IMR-90 (cell line): ENCODE measurements around the gene ADGRG1. TPM values are rescaled to one million over a fixed set of nuclear protein-coding genes. Genes with fewer than 3 reads are reported as not detected.

Experiments
- ATAC-seq: fragments of 200-7000 bp; cut with Tn5 transposase; 2 replicates; pipeline ENCODE4 v1.9.1; 2020; ENCODE audit warnings: low read depth, mild to moderate bottlenecking, moderate library complexity
- BruUV-seq: library from RNA; stranded (reverse); fragments of 400-500 nt; replicated peaks from 2 replicates; lab custom pipeline; 2021; lab: Mats Ljungman, UMichigan
- CTCF ChIA-PET: fragments of 300-600 bp; formaldehyde crosslinking; extraction: SDS; loops from one replicate; lab custom pipeline; 2021; ENCODE audit warnings: antibody characterized with exemption; lab: Yijun Ruan, JAX
- POLR2A ChIA-PET: fragments of 300-600 bp; sonication (Branson Sonifier 250); formaldehyde crosslinking; loops from one replicate; lab custom pipeline; 2022; ENCODE audit warnings: antibody characterized with exemption; ENCODE audit not compliant: unreplicated experiment; lab: Charles Lee
- DNase-seq: peaks from one replicate; pipeline ENCODE4 v3.0.0; 2013
- H2AFZ ChIP-seq: replicated peaks from 2 replicates; pipeline ENCODE3; 2013; ENCODE audit warnings: low read length, mild to moderate bottlenecking; ENCODE audit not compliant: poor library complexity
- H2AK5ac ChIP-seq: 2 replicates; pipeline ENCODE4 v1.6.1; 2013; ENCODE audit warnings: low read depth, low read length, inconsistent platforms
- H2AK9ac ChIP-seq: replicated peaks from 2 replicates; pipeline ENCODE3; 2013; ENCODE audit warnings: mild to moderate bottlenecking, low read depth, low read length, moderate library complexity; ENCODE audit not compliant: poor library complexity
- H2BK120ac ChIP-seq: 2 replicates; pipeline ENCODE4 v1.6.1; 2013; ENCODE audit warnings: low read depth, low read length, inconsistent platforms
- H2BK15ac ChIP-seq: 3 replicates; pipeline ENCODE4 v1.6.1; 2013; ENCODE audit warnings: low read depth, low read length, inconsistent platforms
- H2BK20ac ChIP-seq: 2 replicates; pipeline ENCODE4 v1.6.1; 2013; ENCODE audit warnings: low read depth, mild to moderate bottlenecking, inconsistent platforms, low read length, moderate library complexity
- H2BK5ac ChIP-seq: 2 replicates; pipeline ENCODE4 v1.6.1; 2013; ENCODE audit warnings: mild to moderate bottlenecking, low read depth, low read length, inconsistent platforms; ENCODE audit not compliant: poor library complexity, severe bottlenecking
- H3K14ac ChIP-seq: replicated peaks from 2 replicates; pipeline ENCODE4 v1.6.1; 2013; ENCODE audit warnings: low read depth, low read length, inconsistent platforms
- H3K18ac ChIP-seq: 2 replicates; pipeline ENCODE4 v1.6.1; 2013; ENCODE audit warnings: low read depth, low read length, control low read depth
- H3K23ac ChIP-seq: 2 replicates; pipeline ENCODE4 v1.6.1; 2013; ENCODE audit warnings: low read depth, low read length, inconsistent platforms
- H3K27ac ChIP-seq: 2 replicates; pipeline ENCODE4 v1.5.1; 2013; ENCODE audit warnings: mild to moderate bottlenecking, control low read depth, low read length; ENCODE audit not compliant: insufficient read depth
- H3K27me3 ChIP-seq: 2 replicates; pipeline ENCODE4 v1.6.1; 2013; ENCODE audit warnings: low read length; ENCODE audit not compliant: control insufficient read depth, insufficient read depth
- H3K36me3 ChIP-seq: 2 replicates; pipeline ENCODE4 v1.6.1; 2013; ENCODE audit warnings: low read length, mixed read lengths; ENCODE audit not compliant: control insufficient read depth, insufficient read depth
- H3K4ac ChIP-seq: 2 replicates; pipeline ENCODE4 v1.6.1; 2013; ENCODE audit warnings: low read depth, low read length, inconsistent platforms
- H3K4me1 ChIP-seq: 2 replicates; pipeline ENCODE4 v1.6.1; 2013; ENCODE audit warnings: low read length, mixed read lengths; ENCODE audit not compliant: control insufficient read depth, insufficient read depth
- H3K4me2 ChIP-seq: 2 replicates; pipeline ENCODE4 v1.6.1; 2013; ENCODE audit warnings: low read depth, mild to moderate bottlenecking, control low read depth, low read length, moderate library complexity
- H3K4me3 ChIP-seq: 2 replicates; pipeline ENCODE4 v1.5.1; 2013; ENCODE audit warnings: low read depth, mild to moderate bottlenecking, control low read depth, low read length, moderate library complexity; ENCODE audit not compliant: insufficient read depth
- H3K56ac ChIP-seq: 2 replicates; pipeline ENCODE4 v1.6.1; 2013; ENCODE audit warnings: low read length, inconsistent platforms; ENCODE audit not compliant: insufficient read depth; ENCODE audit errors: extremely low read depth
- H3K79me1 ChIP-seq, 2 experiments: 2 replicates each; pipeline ENCODE4 v1.6.1; 2013; ENCODE audit warnings: low read length in 2 of 2, inconsistent platforms in 1 of 2, low read depth in 1 of 2
- H3K9ac ChIP-seq: 2 replicates; pipeline ENCODE4 v1.6.1; 2013; ENCODE audit warnings: low read depth, low read length, control low read depth
- H3K9me1 ChIP-seq: 2 replicates; pipeline ENCODE4 v1.6.1; 2013; ENCODE audit warnings: low read length, inconsistent platforms; ENCODE audit not compliant: insufficient read depth
- H3K9me3 ChIP-seq: 2 replicates; pipeline ENCODE4 v1.6.1; 2013; ENCODE audit warnings: low read length; ENCODE audit not compliant: control insufficient read depth, insufficient read depth
- H4K20me1 ChIP-seq: 2 replicates; pipeline ENCODE4 v1.6.1; 2013; ENCODE audit warnings: low read length, inconsistent platforms; ENCODE audit not compliant: insufficient read depth
- H4K5ac ChIP-seq: 2 replicates; pipeline ENCODE4 v1.6.1; 2013; ENCODE audit warnings: mild to moderate bottlenecking, low read depth, low read length, control low read depth
- H4K8ac ChIP-seq, 2 experiments: 2 replicates each; pipeline ENCODE4 v1.6.1; 2013; ENCODE audit warnings: low read depth in 2 of 2, low read length in 2 of 2, control low read depth in 1 of 2, inconsistent platforms in 1 of 2
- H4K91ac ChIP-seq: 2 replicates; pipeline ENCODE4 v1.6.1; 2013; ENCODE audit warnings: low read depth, low read length, inconsistent platforms; ENCODE audit not compliant: insufficient read depth
- CHD1 ChIP-seq: IDR thresholded peaks from 2 replicates; pipeline ENCODE4 v1.6.1; 2012; ENCODE audit warnings: low read depth, low read length, improper control_type of control experiment
- CTCF ChIP-seq: conservative IDR thresholded peaks from 2 replicates; pipeline ENCODE4 v1.5.1; 2012; ENCODE audit warnings: mild to moderate bottlenecking, low read depth, low read length, improper control_type of control experiment
- FOS ChIP-seq: fragments of 150-350 bp; IDR thresholded peaks from 2 replicates; pipeline ENCODE4 v1.6.1; 2016; ENCODE audit warnings: low read depth, low read length
- MAFK ChIP-seq: IDR thresholded peaks from 2 replicates; pipeline ENCODE4 v1.6.1; 2012; ENCODE audit warnings: low read depth, low read length, improper control_type of control experiment
- RAD21 ChIP-seq: IDR thresholded peaks from 2 replicates; pipeline ENCODE4 v1.6.1; 2012; ENCODE audit warnings: low read length, improper control_type of control experiment
- USF2 ChIP-seq: fragments of 150-350 bp; IDR thresholded peaks from 2 replicates; pipeline ENCODE4 v1.6.1; 2017; ENCODE audit warnings: mild to moderate bottlenecking, antibody characterized with exemption, low read length, low read depth
- WGBS, 2 experiments: methylation state at CpG; one replicate each; pipeline versions ENCODE4 v1.1.5 to v1.1.7; 2013; ENCODE audit warnings: missing lambda C conversion rate in 2 of 2; ENCODE audit not compliant: insufficient read length in 1 of 2; ENCODE audit errors: extremely low coverage in 2 of 2; 5-methylcytosine and 5-hydroxymethylcytosine counted together
- dilution Hi-C: fragments of 300-500 bp; cut with HindIII; formaldehyde crosslinking; loops from one replicate; pipeline ENCODE4 v1.14.3; 2018; ENCODE audit warnings: low sequenced_read_pairs; ENCODE audit not compliant: unreplicated experiment
- in situ Hi-C: fragments of 300-500 bp; cut with MboI; formaldehyde crosslinking; loops from 3 replicates; pipeline ENCODE4 v1.14.3; 2019; ENCODE audit warnings: low sequenced_read_pairs, inconsistent platforms, mixed read lengths
- intact Hi-C: fragments of 100-400 bp; cut with micrococcal nuclease; formaldehyde crosslinking; loops from 2 replicates; pipeline ENCODE4 v1.10.0; 2022
- polyA plus RNA-seq, 3 experiments: library from polyadenylated mRNA; depleted of rRNA; stranded (reverse); fragments of >200 nt; gene quantifications; 2 replicates each; pipeline ENCODE4 v1.2.3, GENCODE V29; 2012; ENCODE audit warnings: low replicate concordance in 1 of 3
- total RNA-seq: library from RNA; depleted of rRNA; stranded (reverse); fragments of >200 nt; gene quantifications from 2 replicates; pipeline ENCODE4 v1.2.3, GENCODE V29; 2012

The ADGRG1 gene
- total and polyA plus RNA-seq, 2 of the 4 experiments (the other 2 are of a cell fraction): 0.90 to 8.4 TPM

- Histone ChIP-seq H3K4me3 (no peak overlapping the region), H2BK120ac (no peak overlapping the region), H3K27me3 (peaks cover 19% of the 10 kb centered on the region), H3K4me1 (peaks cover 15% of the 10 kb centered on the region), H3K56ac (no peak overlapping the region), H3K23ac (no peak overlapping the region), H3K36me3 (no peaks in the 10 kb centered on the region), H3K18ac (no peak overlapping the region), H4K20me1 (no peaks in the 10 kb centered on the region), H2AFZ (no peak overlapping the region), H2BK5ac (no peak overlapping the region), H2BK20ac (no peak overlapping the region), H3K14ac (no peak overlapping the region), H4K91ac (no peak overlapping the region), H2AK5ac (peak overlapping the region; percentile 14; the same call in 1 of the 2 replicates), H4K5ac (no peak overlapping the region), H3K9ac (no peak overlapping the region), H3K4me2 (no peak overlapping the region), H3K27ac (no peak overlapping the region), H2BK15ac (no peak overlapping the region), H2AK9ac (no peak overlapping the region), H4K8ac (no peak overlapping the region), H3K4ac (no peak overlapping the region), H3K9me1 (peaks cover 3% of the 10 kb centered on the region; the same call in 1 of the 2 replicates), H3K9me3 (no peaks in the 10 kb centered on the region), H3K79me1 (no peaks in the 10 kb centered on the region)
- no peak for TF ChIP-seq MAFK
- no peak for TF ChIP-seq CHD1
- TF ChIP-seq CTCF: no peak
- TF ChIP-seq FOS: no peak
- TF ChIP-seq USF2: no peak
- no peak for TF ChIP-seq RAD21
- CTCF ChIA-PET: no interaction called here
- no peak for DNase-seq
- WGBS, 2 experiments: 80% methylated on average over 1 of the region's 4 CpGs; no CpG with 5 or more reads in 1 of the 2 experiments
- no TSS peak for BruUV-seq
- dilution Hi-C loops (no loop called here), in situ Hi-C loops (no loop called here), intact Hi-C loops (no loop called here)
- ATAC-seq: no peak
- POLR2A ChIA-PET: no interaction called here
These were observed 22.1 kb upstream of the ADGRG1 start for GRCh38 chr16:57606147-57606846.
